NAMALWA (cell line): ENCODE results near the gene PNPLA4.

Source experiments
- DNase-seq: peaks from one replicate; pipeline ENCODE4 v3.0.0-alpha.2; 2015; ENCODE audit warnings: low spot score

Gene PNPLA4, protein sequence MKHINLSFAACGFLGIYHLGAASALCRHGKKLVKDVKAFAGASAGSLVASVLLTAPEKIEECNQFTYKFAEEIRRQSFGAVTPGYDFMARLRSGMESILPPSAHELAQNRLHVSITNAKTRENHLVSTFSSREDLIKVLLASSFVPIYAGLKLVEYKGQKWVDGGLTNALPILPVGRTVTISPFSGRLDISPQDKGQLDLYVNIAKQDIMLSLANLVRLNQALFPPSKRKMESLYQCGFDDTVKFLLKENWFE

DNA sequence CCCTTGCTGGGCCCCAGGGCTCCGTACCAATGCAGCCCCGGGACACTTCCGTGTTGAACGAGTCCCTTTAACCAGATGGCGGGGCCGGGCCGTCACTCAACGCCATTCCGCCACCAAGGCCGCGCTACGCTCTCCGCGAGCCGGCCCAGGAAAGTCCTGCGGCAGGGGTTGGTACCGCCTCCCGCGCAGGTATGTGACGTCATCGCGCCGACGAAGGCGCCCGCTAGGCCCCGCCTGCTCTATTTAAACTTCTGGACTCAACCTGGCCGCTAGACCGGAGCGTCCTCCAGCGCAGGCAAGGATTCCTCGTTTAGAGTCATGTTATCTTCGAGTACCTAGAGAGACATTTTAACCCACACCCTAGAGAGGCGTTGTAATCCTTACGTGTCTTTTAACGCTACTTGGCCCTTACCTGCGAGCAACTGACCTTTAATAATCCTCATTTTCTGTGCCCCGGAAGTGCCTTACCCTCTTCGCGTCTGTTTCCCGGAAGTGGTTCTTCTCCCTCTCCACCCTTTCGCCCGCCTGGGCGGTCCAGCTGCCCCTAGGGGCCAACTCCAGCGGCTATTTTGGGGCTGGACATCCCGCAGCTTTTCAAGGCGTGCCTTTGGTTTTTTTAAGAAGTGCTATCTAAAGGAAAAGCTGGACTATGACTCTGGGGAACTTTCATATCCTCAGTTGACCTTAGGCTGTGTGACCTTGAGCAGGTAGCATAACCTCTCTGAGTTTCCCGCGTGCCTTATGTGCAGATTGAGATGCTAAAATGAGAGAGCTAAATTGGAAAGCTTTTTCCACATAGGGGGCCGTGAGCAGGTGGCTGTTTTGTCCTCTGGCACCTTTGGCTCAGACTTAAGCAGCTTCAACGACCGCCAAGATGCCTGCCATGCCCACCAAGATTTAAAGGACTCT, at the start of gene PNPLA4:
PNPLA4 (minus strand) TSS at position 155 of the 909 bp plus-strand sequence. CDS start 1,294 bp downstream, outside the sequence.
- no peak for DNase-seq

GRCh38 chrX:7972586-7972985, 45.4 kb upstream of the PNPLA4 start:
- DNase-seq: no peak

GRCh38 chrX:7970428-7970827, 43.2 kb upstream of the PNPLA4 start:
- DNase-seq: no peak

GRCh38 chrX:7965436-7965835, 38.2 kb upstream of the PNPLA4 start:
- no peak for DNase-seq

- no peak for DNase-seq
These were observed 33.0 kb upstream of the PNPLA4 start for GRCh38 chrX:7960246-7960645.

GRCh38 chrX:7953446-7953845, 26.2 kb upstream of the PNPLA4 start:
- DNase-seq: no peak

DNA sequence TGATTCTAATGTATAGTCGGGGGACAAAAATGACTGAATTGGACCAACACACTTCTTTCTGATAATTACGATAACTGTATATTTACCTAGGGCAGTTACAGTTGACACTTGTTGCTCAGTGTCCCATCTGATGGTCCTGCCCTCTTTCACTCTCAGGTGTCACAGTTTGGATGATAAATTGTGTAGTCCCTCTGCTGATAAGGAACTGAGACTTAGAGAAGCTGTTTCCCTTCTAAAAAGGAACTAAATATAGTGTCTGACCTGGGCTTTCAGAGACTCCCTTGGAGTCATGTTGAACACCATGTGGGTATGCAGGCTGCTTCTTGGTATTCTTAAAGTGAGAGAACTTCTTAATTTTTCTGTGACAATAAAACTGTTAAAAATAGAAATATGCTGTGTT, 23.7 kb upstream of the PNPLA4 start:
- no peak for DNase-seq

- no peak for DNase-seq
These were observed 21.3 kb upstream of the PNPLA4 start for GRCh38 chrX:7948483-7948882.

- DNase-seq: no peak
These were observed 19.7 kb upstream of the PNPLA4 start for GRCh38 chrX:7946960-7947359.

- DNase-seq: no peak
These were observed 16.5 kb upstream of the PNPLA4 start for GRCh38 chrX:7943600-7944245.

DNA sequence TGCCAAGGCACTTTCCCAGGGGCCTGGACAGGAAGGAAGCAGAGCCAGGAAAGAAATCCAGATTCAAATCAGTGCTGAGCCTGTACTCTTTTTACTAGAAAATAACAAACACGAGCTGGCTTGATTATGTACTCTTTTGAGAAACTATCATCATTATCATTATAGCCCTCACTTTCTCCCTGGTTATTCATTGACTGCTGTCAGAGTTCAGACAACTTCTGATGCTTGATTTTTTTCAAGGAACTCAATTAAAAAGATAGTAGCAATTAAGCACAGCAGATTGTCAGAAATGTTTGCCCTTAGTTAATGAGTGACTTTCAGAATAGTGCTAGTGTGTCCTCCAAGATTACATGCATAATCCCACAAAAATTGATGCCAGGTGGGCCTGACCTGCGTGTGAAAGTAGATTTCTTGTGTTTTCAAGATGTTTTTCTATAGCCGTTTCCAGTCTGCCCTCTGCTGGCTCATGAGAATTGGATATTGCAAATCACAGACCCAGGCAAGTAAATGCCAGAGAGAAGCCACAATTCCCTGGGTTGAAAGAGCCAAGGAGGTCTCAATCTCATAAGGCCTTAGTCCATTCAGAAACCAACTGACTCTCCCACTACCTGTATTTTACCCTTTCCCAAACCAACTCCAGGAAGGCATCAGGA, 14.3 kb upstream of the PNPLA4 start:
- peak; percentile 35 for DNase-seq

GRCh38 chrX:7934026-7934425, 6.8 kb upstream of the PNPLA4 start:
- no peak for DNase-seq

DNA sequence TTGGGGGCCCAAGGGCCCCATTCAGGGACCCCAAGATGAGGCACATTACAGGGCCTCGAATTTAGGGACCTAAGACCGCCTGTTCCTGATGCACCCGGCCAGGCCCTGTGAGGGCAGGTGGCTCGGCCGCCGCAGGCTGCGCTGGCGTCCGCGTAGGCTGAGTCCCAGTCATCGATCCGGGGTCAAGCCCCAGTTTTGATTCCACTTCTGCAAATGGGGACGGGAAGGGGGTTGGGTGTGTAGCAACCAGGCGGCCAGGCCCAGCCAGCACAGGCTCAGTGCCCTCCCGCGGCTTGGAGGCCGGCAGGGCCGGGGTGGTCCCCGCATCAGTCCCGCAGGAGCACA, 327 bp downstream of the PNPLA4 start:
- no peak for DNase-seq

DNA sequence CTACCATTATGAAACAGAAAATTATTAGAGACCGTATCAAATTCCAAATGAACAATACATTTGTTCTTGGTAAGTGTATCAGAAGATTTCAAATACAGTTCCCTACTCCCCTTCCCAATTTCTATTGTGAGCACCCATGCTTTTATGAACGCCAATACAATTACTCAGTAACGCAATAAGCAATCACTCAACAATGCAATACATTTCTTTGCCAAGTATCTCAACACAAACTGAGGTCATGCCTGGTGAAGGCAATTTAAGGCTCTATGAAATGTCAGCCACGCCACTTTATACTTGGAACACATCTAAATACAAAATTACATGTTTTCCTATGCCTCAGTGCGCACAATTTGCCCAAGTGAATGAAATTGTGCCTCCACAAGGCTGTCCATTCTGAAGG, 712 bp downstream of the PNPLA4 start:
- no peak for DNase-seq

DNA sequence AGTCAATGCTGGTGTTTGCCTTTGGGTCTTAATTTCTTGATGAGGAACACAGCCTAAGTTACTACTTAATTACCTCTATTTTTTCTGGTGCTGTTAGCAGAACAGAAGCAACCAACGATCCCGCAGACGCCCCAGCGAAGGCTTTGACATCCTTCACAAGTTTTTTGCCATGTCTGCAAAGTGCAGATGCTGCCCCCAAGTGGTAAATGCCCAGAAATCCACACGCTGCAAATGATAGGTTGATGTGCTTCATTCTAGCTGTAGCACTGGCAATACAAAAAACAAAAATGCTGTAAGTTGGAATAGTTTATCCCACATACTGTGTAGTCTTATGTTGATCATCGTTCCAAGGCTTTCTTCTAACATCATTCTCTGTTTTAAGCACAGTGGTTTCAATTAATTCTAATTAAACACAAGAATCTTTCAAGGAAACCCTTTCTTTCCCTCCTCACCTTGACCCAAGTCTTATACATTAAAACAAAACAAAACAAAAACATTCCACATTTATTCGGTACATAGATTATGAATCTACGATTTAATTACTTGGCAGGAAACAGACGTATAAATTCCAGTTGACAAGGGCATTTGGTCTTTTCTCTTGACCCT, 1.2 kb downstream of the PNPLA4 start:
- peak; percentile 68 for DNase-seq

GRCh38 chrX:7921750-7922149, 5.5 kb downstream of the PNPLA4 start:
- no peak for DNase-seq

GRCh38 chrX:7908821-7909220, 18.4 kb downstream of the PNPLA4 start:
- DNase-seq: no peak

DNA sequence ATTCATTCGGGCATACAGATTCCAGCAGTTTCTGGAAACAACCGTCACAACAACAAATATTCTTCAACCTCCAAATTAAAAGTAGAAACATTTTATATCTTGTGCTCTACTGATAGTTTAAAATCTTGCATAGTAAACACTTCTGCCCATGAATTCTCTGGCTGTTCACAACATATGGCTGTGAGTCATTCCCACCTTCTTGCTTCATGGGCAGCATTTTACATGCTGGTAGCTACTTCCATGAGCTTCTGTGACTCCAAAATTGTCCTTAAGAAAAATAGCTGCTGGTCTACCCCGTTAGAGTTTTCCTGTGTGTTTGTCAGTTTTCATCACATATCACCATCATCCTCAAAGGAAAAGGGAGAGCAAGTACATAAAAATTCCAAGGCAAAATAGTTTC, 22.7 kb downstream of the PNPLA4 start:
- no peak for DNase-seq

- no peak for DNase-seq
These were observed 35.3 kb downstream of the PNPLA4 start for GRCh38 chrX:7891928-7892327.

- DNase-seq: no peak
These were observed 37.5 kb downstream of the PNPLA4 start for GRCh38 chrX:7889680-7890079.

DNA sequence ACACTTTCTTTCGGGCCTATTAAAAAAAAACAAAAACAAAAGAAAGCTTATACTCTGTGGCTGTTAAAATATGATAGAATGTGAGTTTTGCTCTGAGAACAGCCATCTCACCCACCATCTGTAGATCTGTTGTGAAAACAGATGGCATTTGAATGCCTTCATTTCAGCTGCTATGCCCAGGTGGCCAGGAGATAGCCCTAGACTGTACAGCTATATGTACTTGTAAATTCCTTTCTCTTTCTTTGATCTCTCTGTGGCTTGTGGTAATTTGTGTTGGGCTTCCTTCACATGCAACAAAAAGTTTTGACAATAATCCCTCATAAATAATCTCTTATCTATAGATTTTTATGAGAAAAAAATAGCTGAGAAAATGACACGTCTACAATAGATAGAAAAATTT, 38.1 kb downstream of the PNPLA4 start:
- peak; percentile 18 for DNase-seq

DNA sequence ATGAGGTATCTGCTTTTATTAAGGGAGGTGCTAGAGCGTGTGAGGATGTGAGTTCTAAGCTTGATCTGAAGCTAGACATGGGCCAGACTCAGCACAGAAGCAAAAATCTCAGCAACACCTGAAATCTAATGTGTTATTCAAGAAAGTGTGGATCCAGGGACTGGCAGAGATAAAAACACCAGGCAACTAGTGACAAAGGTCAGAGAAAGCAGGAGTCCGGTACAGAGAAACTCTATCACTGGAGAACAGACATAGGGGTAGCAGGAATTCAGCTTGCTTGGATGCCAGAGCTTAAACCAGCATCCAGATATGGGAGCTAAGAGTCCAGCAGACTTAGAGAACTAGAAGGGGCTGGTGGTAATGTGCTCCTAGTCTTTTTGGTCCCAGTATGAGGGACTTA, 50.3 kb downstream of the PNPLA4 start:
- no peak for DNase-seq
